Mesodermal cell (in vitro differentiated cells): ENCODE data around the gene SCAMP3. TPM values are rescaled to one million over a fixed set of nuclear protein-coding genes. Genes with fewer than 3 reads are reported as not detected.

Experiments used
- H3K27ac ChIP-seq: 2 replicates; pipeline ENCODE4 v1.7.0; 2013; ENCODE audit warnings: mild to moderate bottlenecking, low read depth, low read length, moderate library complexity; ENCODE audit not compliant: severe bottlenecking
- H3K36me3 ChIP-seq: 2 replicates; pipeline ENCODE4 v1.7.1; 2013; ENCODE audit warnings: mild to moderate bottlenecking, low read length, moderate library complexity; ENCODE audit not compliant: control insufficient read depth, insufficient read depth
- H3K4me1 ChIP-seq: one replicate; pipeline ENCODE4 v1.7.1; 2013; ENCODE audit warnings: mild to moderate bottlenecking, low read length; ENCODE audit not compliant: insufficient read depth, control insufficient read depth, poor library complexity, severe bottlenecking
- H3K4me3 ChIP-seq: 2 replicates; pipeline ENCODE4 v1.7.0; 2013; ENCODE audit warnings: low read length, control low read depth, mild to moderate bottlenecking; ENCODE audit not compliant: insufficient read depth, poor library complexity, severe bottlenecking; ENCODE audit errors: extremely low read depth
- H3K9me3 ChIP-seq: 2 replicates; pipeline ENCODE4 v1.7.1; 2013; ENCODE audit warnings: mild to moderate bottlenecking, low read length, moderate library complexity; ENCODE audit not compliant: control insufficient read depth
- WGBS, 2 experiments: methylation state at CpG; one replicate each; pipeline ENCODE4 v1.1.5; 2013; ENCODE audit warnings: missing lambda C conversion rate in 2 of 2; ENCODE audit not compliant: insufficient coverage in 2 of 2; 5-methylcytosine and 5-hydroxymethylcytosine counted together
- polyA plus RNA-seq, 2 experiments: library from polyadenylated mRNA; stranded (reverse); fragments of 50-300 nt; gene quantifications; one replicate each; pipeline ENCODE4 v1.2.3, GENCODE V29; 2013

SCAMP3 gene
- polyA plus RNA-seq (2013, experiment 1 of 2), result 66.3 TPM
- 54.7 TPM for polyA plus RNA-seq (2013, experiment 2 of 2)

GRCh38 chr1:155261852-155262673 is at the start of gene SCAMP3:
TSS of gene SCAMP3 (minus strand) at chr1:155262360. CDS start at chr1:155262151, 209 bp downstream.
- H3K9me3 ChIP-seq, result no peaks in the 10 kb centered on the region
- peak within 1 kb of the TSS; percentile 81 for H3K4me3 ChIP-seq
- peak within 1 kb of the TSS; percentile 81 for H3K27ac ChIP-seq
- WGBS, 2 experiments, result 1% methylated on average over 30 to 46 of the region's 47 CpGs
- peaks cover 75% of the 10 kb centered on the region for H3K36me3 ChIP-seq
- peaks cover 8% of the 10 kb centered on the region for H3K4me1 ChIP-seq

GRCh38 chr1:155309423-155310021 is 47.4 kb upstream of the SCAMP3 start:
- H3K4me3 ChIP-seq, result peak overlapping the region; percentile 96
- peaks cover 50% of the 10 kb centered on the region for H3K36me3 ChIP-seq
- H3K9me3 ChIP-seq, result no peaks in the 10 kb centered on the region
- peak overlapping the region; percentile 92 for H3K27ac ChIP-seq
- WGBS, 2 experiments, result 49 to 58% methylated on average over 4 to 5 of the region's 11 CpGs
- H3K4me1 ChIP-seq, result peaks cover 31% of the 10 kb centered on the region

GRCh38 chr1:155308493-155309422 is 46.6 kb upstream of the SCAMP3 start, which contains the start of gene FDPS:
TSS of gene FDPS (plus strand) at chr1:155308866. CDS start at chr1:155309790, 924 bp downstream.
- WGBS, 2 experiments, result 0% methylated on average over 41 to 49 of the region's 51 CpGs

GRCh38 chr1:155307247-155307740 is 45.1 kb upstream of the SCAMP3 start:
- peaks cover 29% of the 10 kb centered on the region for H3K36me3 ChIP-seq
- peaks cover 26% of the 10 kb centered on the region for H3K4me1 ChIP-seq
- H3K9me3 ChIP-seq, result no peaks in the 10 kb centered on the region
- H3K27ac ChIP-seq, result peak overlapping the region; percentile 92
- H3K4me3 ChIP-seq, result no peak overlapping the region
- 74 to 100% methylated on average over 3 to 4 of the region's 6 CpGs for WGBS, 2 experiments

More at GRCh38 chr1:155308493-155309422, 46.6 kb upstream of the SCAMP3 start, which contains the start of gene FDPS:
- peak within 1 kb of the TSS; percentile 92 for H3K27ac ChIP-seq
- peak within 1 kb of the TSS; percentile 96 for H3K4me3 ChIP-seq
- no peaks in the 10 kb centered on the region for H3K9me3 ChIP-seq
- peaks cover 43% of the 10 kb centered on the region for H3K36me3 ChIP-seq
- peaks cover 31% of the 10 kb centered on the region for H3K4me1 ChIP-seq

GRCh38 chr1:155305881-155306391 is 43.8 kb upstream of the SCAMP3 start:
- Histone ChIP-seq H3K4me3 (no peak overlapping the region), H3K36me3 (peaks cover 15% of the 10 kb centered on the region), H3K27ac (peak overlapping the region; percentile 77), H3K4me1 (peaks cover 25% of the 10 kb centered on the region), H3K9me3 (no peaks in the 10 kb centered on the region)
- 85 to 98% methylated on average over 4 to 6 of the region's 7 CpGs for WGBS, 2 experiments

GRCh38 chr1:155304558-155305063 is 42.5 kb upstream of the SCAMP3 start:
- Histone ChIP-seq H3K4me3 (no peak overlapping the region), H3K36me3 (peaks cover 2% of the 10 kb centered on the region), H3K4me1 (peaks cover 20% of the 10 kb centered on the region), H3K9me3 (no peaks in the 10 kb centered on the region), H3K27ac (no peak overlapping the region)
- 91 to 97% methylated on average over 9 of the region's 11 CpGs for WGBS, 2 experiments

- no peak within 1 kb of the TSS for H3K27ac ChIP-seq
- peaks cover 14% of the 10 kb centered on the region for H3K4me1 ChIP-seq
- 85 to 95% methylated on average over 2 to 3 of the region's 5 CpGs for WGBS, 2 experiments
- no peaks in the 10 kb centered on the region for H3K9me3 ChIP-seq
- H3K36me3 ChIP-seq, result no peaks in the 10 kb centered on the region
- H3K4me3 ChIP-seq, result no peak within 1 kb of the TSS
Observed at GRCh38 chr1:155301342-155301841, 39.2 kb upstream of the SCAMP3 start, which contains the start of gene PKLR. TSS of gene PKLR (minus strand) at chr1:155301438. CDS start at chr1:155301395, 43 bp downstream.

- H3K9me3 ChIP-seq, result no peaks in the 10 kb centered on the region
- peaks cover 7% of the 10 kb centered on the region for H3K4me1 ChIP-seq
- H3K27ac ChIP-seq, result no peak overlapping the region
- H3K36me3 ChIP-seq, result no peaks in the 10 kb centered on the region
- no peak overlapping the region for H3K4me3 ChIP-seq
- 96 to 97% methylated on average over 6 to 8 of the region's 9 CpGs for WGBS, 2 experiments
Observed at GRCh38 chr1:155300553-155301329, 38.6 kb upstream of the SCAMP3 start.

GRCh38 chr1:155300024-155300423 is 37.9 kb upstream of the SCAMP3 start:
- H3K4me1 ChIP-seq, result peaks cover 3% of the 10 kb centered on the region
- WGBS, 2 experiments, result 98 to 100% methylated on average over 4 of the region's 8 CpGs

More at GRCh38 chr1:155300024-155300423, 37.9 kb upstream of the SCAMP3 start:
- Histone ChIP-seq H3K9me3 (no peaks in the 10 kb centered on the region), H3K4me3 (no peak overlapping the region), H3K27ac (no peak overlapping the region), H3K36me3 (no peaks in the 10 kb centered on the region)
